Testis (tissue), 3 donors: Measurements from ENCODE around the gene GNPTG. TPM values are rescaled to one million over a fixed set of nuclear protein-coding genes. Genes with fewer than 3 reads are reported as not detected.

Experiments used
- DNase-seq: peaks from one replicate; pipeline ENCODE4 v3.0.0-alpha.2; 2019
- H3K27ac ChIP-seq, 2 donors: fragments of 200-600 bp; sonication (generic); one replicate each; pipeline ENCODE4 v1.5.1; 2019
- H3K27me3 ChIP-seq: fragments of 200-600 bp; sonication (generic); one replicate; pipeline ENCODE4 v1.5.1; 2019
- H3K36me3 ChIP-seq: fragments of 200-600 bp; sonication (generic); one replicate; pipeline ENCODE4 v1.5.1; 2017; ENCODE audit warnings: low read depth; ENCODE audit errors: missing control alignments
- H3K4me1 ChIP-seq: fragments of 200-600 bp; sonication (generic); one replicate; pipeline ENCODE4 v1.5.1; 2019
- H3K4me3 ChIP-seq, 2 donors: fragments of 200-600 bp; sonication (generic); one replicate each; pipeline ENCODE4 v1.5.1; 2017 to 2019
- H3K9me3 ChIP-seq: fragments of 200-600 bp; sonication (generic); one replicate; pipeline ENCODE4 v1.5.1; 2017
- POLR2A ChIP-seq: fragments of 450-650 bp; IDR thresholded peaks from one replicate; pipeline ENCODE4 v1.6.1; 2017; ENCODE audit warnings: antibody characterized with exemption, mild to moderate bottlenecking, moderate library complexity
- WGBS, 2 donors: methylation state at CpG; one replicate each; pipeline ENCODE4 v1.1.5; 2018; 5-methylcytosine and 5-hydroxymethylcytosine counted together
- intact Hi-C: fragments of 100-400 bp; cut with DNase I; formaldehyde crosslinking; loops from one replicate; pipeline ENCODE4 v1.15.1; 2023; ENCODE audit warnings: low total_unique reads
- polyA plus RNA-seq: library from polyadenylated mRNA; stranded (reverse); fragments of 350-450 nt; fragmentation: Illumina TruSeq; extraction: RNeasy Lipid Tissue Mini Kit (QIAGEN cat#74804); gene quantifications from one replicate; pipeline ENCODE4 v1.2.3, GENCODE V29; 2014; ENCODE audit warnings: low read depth, low replicate concordance; ENCODE audit not compliant: insufficient read depth
- total RNA-seq, 2 donors: library from RNA; depleted of rRNA; stranded (reverse); fragments of >200 nt; gene quantifications; one replicate each; pipeline ENCODE4 v1.2.3, GENCODE V29; 2016
- TF ChIP-seq, protein P1 (sequence below), 3 experiments: fragments of 450-650 bp in 2 of 3; fragments of 200-600 bp in 1 of 3; sonication (generic) in 1 of 3; IDR thresholded peaks; one replicate each; pipeline ENCODE4 v1.5.1; 2016 to 2019; ENCODE audit warnings: antibody characterized with exemption in 3 of 3, mild to moderate bottlenecking in 2 of 3, moderate library complexity in 1 of 3

The GNPTG gene
- total and polyA plus RNA-seq, 3 donors from 2014 or later: 67.8 to 150 (median 106) TPM

DNA sequence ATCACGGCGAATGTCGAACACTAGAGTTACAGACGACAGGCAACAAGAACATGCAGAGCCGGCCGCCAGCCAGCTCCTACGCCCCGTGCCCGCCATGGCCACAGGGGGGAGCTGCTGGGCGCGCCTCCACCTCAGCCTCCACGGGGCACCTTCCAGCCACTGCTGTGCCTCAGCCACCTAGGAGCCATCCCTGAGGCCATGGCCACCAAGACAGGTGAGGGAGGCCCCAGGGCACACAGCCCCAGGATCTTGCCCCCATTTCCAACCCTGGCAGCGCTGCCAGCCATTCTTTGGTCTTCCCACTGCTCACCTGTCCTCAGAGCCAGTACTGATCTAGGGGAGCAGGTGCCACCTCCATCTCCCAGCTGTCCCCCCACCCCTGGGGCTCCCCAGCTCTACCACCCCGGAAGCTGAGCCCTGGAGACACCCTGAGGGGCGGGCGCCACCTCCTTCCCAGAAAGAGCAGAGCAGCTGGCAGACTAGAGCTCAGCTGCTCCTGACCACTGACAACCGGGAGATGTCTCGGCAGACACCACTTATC is 11.8 kb downstream of the GNPTG start:
- no peaks in the 10 kb centered on the region for H3K4me1 ChIP-seq
- H3K27ac ChIP-seq: no peak overlapping the region
- TF ChIP-seq POLR2A: no peak
- TF ChIP-seq, protein P1, sequence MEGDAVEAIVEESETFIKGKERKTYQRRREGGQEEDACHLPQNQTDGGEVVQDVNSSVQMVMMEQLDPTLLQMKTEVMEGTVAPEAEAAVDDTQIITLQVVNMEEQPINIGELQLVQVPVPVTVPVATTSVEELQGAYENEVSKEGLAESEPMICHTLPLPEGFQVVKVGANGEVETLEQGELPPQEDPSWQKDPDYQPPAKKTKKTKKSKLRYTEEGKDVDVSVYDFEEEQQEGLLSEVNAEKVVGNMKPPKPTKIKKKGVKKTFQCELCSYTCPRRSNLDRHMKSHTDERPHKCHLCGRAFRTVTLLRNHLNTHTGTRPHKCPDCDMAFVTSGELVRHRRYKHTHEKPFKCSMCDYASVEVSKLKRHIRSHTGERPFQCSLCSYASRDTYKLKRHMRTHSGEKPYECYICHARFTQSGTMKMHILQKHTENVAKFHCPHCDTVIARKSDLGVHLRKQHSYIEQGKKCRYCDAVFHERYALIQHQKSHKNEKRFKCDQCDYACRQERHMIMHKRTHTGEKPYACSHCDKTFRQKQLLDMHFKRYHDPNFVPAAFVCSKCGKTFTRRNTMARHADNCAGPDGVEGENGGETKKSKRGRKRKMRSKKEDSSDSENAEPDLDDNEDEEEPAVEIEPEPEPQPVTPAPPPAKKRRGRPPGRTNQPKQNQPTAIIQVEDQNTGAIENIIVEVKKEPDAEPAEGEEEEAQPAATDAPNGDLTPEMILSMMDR (IDR thresholded peaks at IDR 0.05): peak; percentile 1 to 75 (median 49)
- H3K27me3 ChIP-seq: no peaks in the 10 kb centered on the region
- intact Hi-C loops: no loop called here
- 48 to 64% methylated on average over 17 to 18 of the region's 18 CpGs for WGBS, 2 donors
- no peaks in the 10 kb centered on the region for H3K9me3 ChIP-seq
- DNase-seq: peak; percentile 63
- H3K4me3 ChIP-seq: no peak overlapping the region
- no peaks in the 10 kb centered on the region for H3K36me3 ChIP-seq

DNA sequence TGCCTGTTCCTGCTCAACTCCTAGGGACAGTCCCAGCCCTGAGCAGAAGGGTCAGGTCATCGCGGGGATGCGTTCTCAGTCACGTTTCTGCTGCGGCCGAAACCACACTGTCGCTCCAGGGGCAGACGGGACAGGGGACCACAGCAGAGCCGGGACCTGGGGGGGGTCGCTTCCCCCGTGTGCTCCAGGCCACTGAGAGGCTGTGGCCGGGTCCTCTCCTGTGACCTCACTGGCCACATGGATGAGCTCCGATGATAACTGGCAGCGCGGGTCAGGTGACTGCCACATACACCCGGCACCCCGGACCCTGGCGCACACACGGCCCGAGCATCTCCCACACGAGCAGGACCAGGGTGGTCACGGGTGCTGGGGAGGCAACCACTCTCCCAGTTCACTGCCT is 12.8 kb downstream of the GNPTG start:
- 87 to 93% methylated on average over 6 to 22 of the region's 22 CpGs for WGBS, 2 donors
- intact Hi-C loops: no loop called here

DNA sequence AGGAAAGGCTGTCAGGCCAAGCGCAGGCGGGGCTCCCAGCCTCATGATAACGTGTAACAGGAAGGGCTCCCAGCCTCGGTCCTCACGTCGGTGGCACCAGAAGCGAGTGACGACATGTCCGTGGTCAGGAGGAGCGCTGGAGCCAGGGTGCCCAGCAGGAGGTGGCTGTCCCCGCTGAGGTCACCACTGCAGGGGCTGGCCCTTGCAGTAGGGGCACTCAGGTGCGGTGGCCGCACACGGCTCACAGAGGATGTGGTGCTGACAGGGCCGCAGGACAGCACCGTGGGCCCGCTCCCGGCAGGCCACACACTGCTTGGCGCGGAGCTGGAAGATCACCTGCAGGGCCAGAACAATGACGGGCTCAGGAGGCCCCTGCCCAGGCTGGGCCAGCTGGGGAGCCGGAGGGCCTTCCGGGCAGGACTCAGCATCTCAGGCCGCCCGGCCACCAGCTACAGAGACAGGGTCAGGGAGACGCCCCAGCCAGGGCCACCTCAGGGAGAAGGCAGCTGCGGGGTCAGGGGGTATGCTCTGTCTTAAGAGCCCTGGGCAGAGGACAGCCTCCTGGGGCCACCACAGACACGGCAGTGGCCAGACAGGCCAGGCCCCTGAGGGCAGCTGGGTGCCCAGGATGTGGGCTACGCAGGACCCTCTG is 14.5 kb downstream of the GNPTG start:
- Histone ChIP-seq H3K27me3 (no peaks in the 10 kb centered on the region), H3K27ac (no peak overlapping the region), H3K4me3 (no peak overlapping the region), H3K36me3 (no peaks in the 10 kb centered on the region), H3K9me3 (no peaks in the 10 kb centered on the region), H3K4me1 (no peaks in the 10 kb centered on the region)
- 86 to 94% methylated on average over 9 to 29 of the region's 29 CpGs for WGBS, 2 donors
- no peak for DNase-seq
- TF ChIP-seq, protein P1 (IDR thresholded peaks at IDR 0.05): no peak
- TF ChIP-seq POLR2A: no peak
- intact Hi-C loops: no loop called here

More for the DNA sequence above, 12.8 kb downstream of the GNPTG start:
- no peak for TF ChIP-seq POLR2A
- TF ChIP-seq, protein P1 (IDR thresholded peaks at IDR 0.05): no peak
- H3K4me1 ChIP-seq: no peaks in the 10 kb centered on the region
- H3K27ac ChIP-seq: no peak overlapping the region
- no peak overlapping the region for H3K4me3 ChIP-seq
- H3K9me3 ChIP-seq: no peaks in the 10 kb centered on the region
- H3K27me3 ChIP-seq: no peaks in the 10 kb centered on the region
- no peaks in the 10 kb centered on the region for H3K36me3 ChIP-seq
- no peak for DNase-seq

DNA sequence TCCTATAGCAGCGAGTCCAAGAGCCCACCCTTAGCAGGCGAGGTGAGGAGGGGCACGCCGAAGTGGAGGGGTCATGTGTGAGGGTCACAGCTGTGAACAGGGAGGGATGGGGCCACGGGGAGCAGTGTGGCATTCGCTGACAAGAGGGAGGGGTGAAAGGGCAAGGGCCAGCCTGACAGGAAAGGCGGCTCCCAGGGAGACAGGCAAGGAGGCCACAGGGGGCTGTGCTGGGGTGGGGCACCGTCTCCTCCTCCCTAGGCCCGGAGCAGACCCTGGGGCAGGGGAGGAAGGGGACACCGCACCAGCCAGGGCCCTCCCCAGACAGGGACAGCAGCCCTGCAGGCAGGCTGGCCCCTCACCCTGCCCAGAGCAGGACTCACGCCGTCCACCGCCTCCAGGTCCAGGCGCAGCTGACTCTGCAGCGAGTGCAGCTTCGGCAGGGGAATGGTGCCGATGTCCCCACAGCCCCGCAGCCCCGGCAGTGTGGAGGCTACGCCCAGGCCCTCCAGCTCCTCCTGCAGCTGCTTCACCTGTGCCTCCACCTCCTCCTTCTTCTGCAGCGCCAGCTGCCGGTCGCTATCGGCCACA is 15.1 kb downstream of the GNPTG start:
- intact Hi-C loops: no loop called here
- Histone ChIP-seq H3K27me3 (no peaks in the 10 kb centered on the region), H3K9me3 (no peaks in the 10 kb centered on the region), H3K36me3 (no peaks in the 10 kb centered on the region), H3K27ac (no peak overlapping the region), H3K4me1 (no peaks in the 10 kb centered on the region), H3K4me3 (no peak overlapping the region)
- no peak for DNase-seq
- TF ChIP-seq, protein P1 (IDR thresholded peaks at IDR 0.05): no peak
- no peak for TF ChIP-seq POLR2A
- 86 to 89% methylated on average over 12 to 24 of the region's 24 CpGs for WGBS, 2 donors
